ENCODE data around the gene SAAL1. TPM values are rescaled to one million over a fixed set of nuclear protein-coding genes. Genes with fewer than 3 reads are reported as not detected.

The SAAL1 gene
- total RNA-seq, 2 experiments from 2014 or later: 32.1 to 34.3 TPM

GRCh38 chr11:18115360-18116127 lies 9.7 kb upstream of the SAAL1 start:
- DNase-seq: peak; percentile 70
- ChIA-PET CTCF (interaction anchor here (0.5 to 2.7 kb wide), 56 partner anchors 8 to 810 kb away, joined by 3 to 36 read pairs (median 4); partner anchors contain the start of genes IGSF22, SAAL1 and SPTY2D1), POLR2A (interaction anchor here (0.5 kb wide), 1 partner anchor 11 kb away, joined by 3 read pairs; no protein-coding TSS in a partner anchor)
- Mint-ChIP-seq H3K9me3 (no peaks in the 10 kb centered on the region), H3K36me3 (no peaks in the 10 kb centered on the region), H3K4me1 (ENCODE audit: low read depth) (no peaks in the 10 kb centered on the region), H3K27ac (no peak overlapping the region), H3K4me3 (no peak overlapping the region), H3K27me3 (peaks cover 10% of the 10 kb centered on the region)
- intact Hi-C loops (cut with micrococcal nuclease): loop anchor here (1.0 to 10.0 kb wide), 5 partner anchors 89 to 687 kb away; no protein-coding TSS in a partner anchor

GRCh38 chr11:18111005-18111404 lies 5.1 kb upstream of the SAAL1 start:
- no peak for DNase-seq
- Mint-ChIP-seq H3K4me1 (ENCODE audit: low read depth) (peaks cover 8% of the 10 kb centered on the region), H3K9me3 (no peaks in the 10 kb centered on the region), H3K36me3 (no peaks in the 10 kb centered on the region), H3K4me3 (no peak overlapping the region), H3K27ac (no peak overlapping the region), H3K27me3 (peaks cover 12% of the 10 kb centered on the region)
- ChIA-PET CTCF (interaction anchor here (1.2 to 1.8 kb wide), 3 partner anchors 93 to 611 kb away, joined by 3 to 7 read pairs (median 4); no protein-coding TSS in a partner anchor), POLR2A (no interaction called here)
- intact Hi-C loops (cut with micrococcal nuclease): loop anchor here (10.0 kb wide), 1 partner anchor 94 kb away; no protein-coding TSS in a partner anchor

GRCh38 chr11:18108254-18108653 lies 2.4 kb upstream of the SAAL1 start:
- H3K4me3 Mint-ChIP-seq: no peak overlapping the region
- peaks cover 6% of the 10 kb centered on the region for H3K27me3 Mint-ChIP-seq
- no peak overlapping the region for H3K27ac Mint-ChIP-seq
- intact Hi-C loops (cut with micrococcal nuclease): loop anchor here (10.0 kb wide), 1 partner anchor 287 kb away; the partner anchor contains the start of gene LDHA
- H3K9me3 Mint-ChIP-seq: no peaks in the 10 kb centered on the region
- CTCF ChIA-PET: interaction anchor here (1.4 to 2.5 kb wide), 2 partner anchors 117 to 136 kb away, joined by 3 to 9 read pairs; no protein-coding TSS in a partner anchor
- no peak for DNase-seq
- POLR2A ChIA-PET: no interaction called here
- H3K36me3 Mint-ChIP-seq: peaks cover 2% of the 10 kb centered on the region
- peaks cover 22% of the 10 kb centered on the region for H3K4me1 Mint-ChIP-seq (ENCODE audit: low read depth)

- Mint-ChIP-seq H3K36me3 (peaks cover 12% of the 10 kb centered on the region), H3K27me3 (peaks cover 6% of the 10 kb centered on the region), H3K4me1 (ENCODE audit: low read depth) (peaks cover 31% of the 10 kb centered on the region), H3K4me3 (peak overlapping the region; percentile 13), H3K27ac (no peak overlapping the region), H3K9me3 (no peaks in the 10 kb centered on the region)
- DNase-seq: no peak
- ChIA-PET POLR2A (interaction anchor here (0.9 to 2.9 kb wide), 2 partner anchors 93 to 277 kb away, joined by 3 to 19 read pairs; partner anchors contain the start of gene SERGEF), CTCF (interaction anchor here (1.0 to 4.2 kb wide), 19 partner anchors 9 to 658 kb away, joined by 3 to 36 read pairs (median 5); partner anchors contain the start of genes SERGEF and TSG101)
- intact Hi-C loops (cut with micrococcal nuclease): loop anchor here (1.0 to 10.0 kb wide), 5 partner anchors 93 to 420 kb away; partner anchors contain the start of genes GTF2H1, HPS5, LDHA and SERGEF
These were observed 806 bp upstream of the SAAL1 start for GRCh38 chr11:18106688-18107087.

- H3K4me3 Mint-ChIP-seq: peak overlapping the region; percentile 92
- H3K36me3 Mint-ChIP-seq: peaks cover 19% of the 10 kb centered on the region
- peaks cover 2% of the 10 kb centered on the region for H3K27me3 Mint-ChIP-seq
- peak overlapping the region; percentile 78 for H3K27ac Mint-ChIP-seq
- intact Hi-C loops (cut with micrococcal nuclease): loop anchor here (10.0 kb wide), 1 partner anchor 290 kb away; the partner anchor contains the start of gene LDHA
- no peaks in the 10 kb centered on the region for H3K9me3 Mint-ChIP-seq
- DNase-seq: peak; percentile 13
- H3K4me1 Mint-ChIP-seq (ENCODE audit: low read depth): peaks cover 37% of the 10 kb centered on the region
- CTCF ChIA-PET: interaction anchor here (0.6 to 4.2 kb wide), 15 partner anchors 10 to 526 kb away, joined by 3 to 36 read pairs (median 6); partner anchors contain the start of gene SERGEF
- POLR2A ChIA-PET: interaction anchor here (0.6 to 2.9 kb wide), 2 partner anchors 10 to 91 kb away, joined by 3 to 19 read pairs; partner anchors contain the start of gene SERGEF
These were observed 638 bp downstream of the SAAL1 start for GRCh38 chr11:18105086-18105801.

- ChIA-PET CTCF (interaction anchor here (1.0 to 3.5 kb wide), 2 partner anchors 14 kb away, joined by 5 to 23 read pairs; no protein-coding TSS in a partner anchor), POLR2A (no interaction called here)
- H3K4me3 Mint-ChIP-seq: no peak overlapping the region
- intact Hi-C loops (cut with micrococcal nuclease): loop anchor here (10.0 kb wide), 1 partner anchor 294 kb away; the partner anchor contains the start of gene LDHA
- peaks cover 29% of the 10 kb centered on the region for H3K36me3 Mint-ChIP-seq
- H3K27me3 Mint-ChIP-seq: no peaks in the 10 kb centered on the region
- no peaks in the 10 kb centered on the region for H3K9me3 Mint-ChIP-seq
- H3K4me1 Mint-ChIP-seq (ENCODE audit: low read depth): peaks cover 29% of the 10 kb centered on the region
- DNase-seq: no peak
- H3K27ac Mint-ChIP-seq: no peak overlapping the region
These were observed 4.8 kb downstream of the SAAL1 start for GRCh38 chr11:18100926-18101656.

- H3K27ac Mint-ChIP-seq: peak overlapping the region; percentile 20
- intact Hi-C loops (cut with micrococcal nuclease): no loop called here
These were observed 11.9 kb downstream of the SAAL1 start for GRCh38 chr11:18093959-18094358.

GRCh38 chr11:18091731-18092130 lies 14.2 kb downstream of the SAAL1 start:
- Mint-ChIP-seq H3K9me3 (no peaks in the 10 kb centered on the region), H3K4me1 (ENCODE audit: low read depth) (peaks cover 8% of the 10 kb centered on the region), H3K4me3 (no peak overlapping the region), H3K36me3 (peaks cover 44% of the 10 kb centered on the region), H3K27me3 (no peaks in the 10 kb centered on the region), H3K27ac (no peak overlapping the region)
- no peak for DNase-seq
- ChIA-PET CTCF (interaction anchor here (1.0 to 3.0 kb wide), 2 partner anchors 14 to 112 kb away, joined by 3 to 9 read pairs; partner anchors contain the start of gene SAAL1), POLR2A (no interaction called here)
- intact Hi-C loops (cut with micrococcal nuclease): no loop called here

More at GRCh38 chr11:18093959-18094358, 11.9 kb downstream of the SAAL1 start:
- peaks cover 8% of the 10 kb centered on the region for H3K4me1 Mint-ChIP-seq (ENCODE audit: low read depth)
- peaks cover 36% of the 10 kb centered on the region for H3K36me3 Mint-ChIP-seq
- no peaks in the 10 kb centered on the region for H3K27me3 Mint-ChIP-seq
- DNase-seq: no peak
- H3K9me3 Mint-ChIP-seq: no peaks in the 10 kb centered on the region
- ChIA-PET CTCF (interaction anchor here (1.0 to 1.2 kb wide), 2 partner anchors 12 to 21 kb away, joined by 5 to 8 read pairs; partner anchors contain the start of gene SAAL1), POLR2A (no interaction called here)
- no peak overlapping the region for H3K4me3 Mint-ChIP-seq

- Mint-ChIP-seq H3K9me3 (no peaks in the 10 kb centered on the region), H3K4me3 (no peak overlapping the region), H3K36me3 (peaks cover 40% of the 10 kb centered on the region), H3K27ac (no peak overlapping the region), H3K27me3 (no peaks in the 10 kb centered on the region), H3K4me1 (ENCODE audit: low read depth) (peaks cover 8% of the 10 kb centered on the region)
- ChIA-PET CTCF (interaction anchor here (1.0 to 3.0 kb wide), 3 partner anchors 17 to 98 kb away, joined by 3 to 9 read pairs (median 5); partner anchors contain the start of gene SAAL1), POLR2A (no interaction called here)
- DNase-seq: no peak
- intact Hi-C loops (cut with micrococcal nuclease): no loop called here
These were observed 16.9 kb downstream of the SAAL1 start for GRCh38 chr11:18088966-18089365.

GRCh38 chr11:18088366-18088765 lies 17.5 kb downstream of the SAAL1 start:
- H3K27me3 Mint-ChIP-seq: no peaks in the 10 kb centered on the region
- H3K4me3 Mint-ChIP-seq: no peak overlapping the region
- peaks cover 37% of the 10 kb centered on the region for H3K36me3 Mint-ChIP-seq
- no peak overlapping the region for H3K27ac Mint-ChIP-seq
- H3K9me3 Mint-ChIP-seq: no peaks in the 10 kb centered on the region
- CTCF ChIA-PET: no interaction called here
- peaks cover 5% of the 10 kb centered on the region for H3K4me1 Mint-ChIP-seq (ENCODE audit: low read depth)
- DNase-seq: no peak
- POLR2A ChIA-PET: no interaction called here
- intact Hi-C loops (cut with micrococcal nuclease): no loop called here

GRCh38 chr11:18081551-18081950 lies 24.3 kb downstream of the SAAL1 start:
- CTCF ChIA-PET: interaction anchor here (1.2 kb wide), 1 partner anchor 25 kb away, joined by 5 read pairs; the partner anchor contains the start of gene SAAL1
- intact Hi-C loops (cut with micrococcal nuclease): no loop called here
- Mint-ChIP-seq H3K4me1 (ENCODE audit: low read depth) (no peaks in the 10 kb centered on the region), H3K9me3 (no peaks in the 10 kb centered on the region), H3K27me3 (no peaks in the 10 kb centered on the region), H3K4me3 (no peak overlapping the region), H3K36me3 (peaks cover 29% of the 10 kb centered on the region), H3K27ac (no peak overlapping the region)
- DNase-seq: no peak
- POLR2A ChIA-PET: no interaction called here
